HG02852 (cell line): ENCODE data around the gene SLC35E1.

ENCODE experiments used
- ATAC-seq: cut with Tn5 transposase; IDR thresholded peaks from one replicate; pipeline ENCODE4 v1.9.1; 2021; ENCODE audit warnings: mild to moderate bottlenecking, moderate library complexity; ENCODE audit not compliant: unreplicated experiment

Gene SLC35E1

GRCh38 chr19:16572332-16573211 is at the start of gene SLC35E1:
Gene SLC35E1, minus strand, starts transcription at chr19:16572415. Its CDS starts 51 bp downstream, at chr19:16572364.
- peak; percentile 84 for ATAC-seq

- no peak for ATAC-seq
These were observed 49.1 kb upstream of the SLC35E1 start for GRCh38 chr19:16621165-16621800.

DNA sequence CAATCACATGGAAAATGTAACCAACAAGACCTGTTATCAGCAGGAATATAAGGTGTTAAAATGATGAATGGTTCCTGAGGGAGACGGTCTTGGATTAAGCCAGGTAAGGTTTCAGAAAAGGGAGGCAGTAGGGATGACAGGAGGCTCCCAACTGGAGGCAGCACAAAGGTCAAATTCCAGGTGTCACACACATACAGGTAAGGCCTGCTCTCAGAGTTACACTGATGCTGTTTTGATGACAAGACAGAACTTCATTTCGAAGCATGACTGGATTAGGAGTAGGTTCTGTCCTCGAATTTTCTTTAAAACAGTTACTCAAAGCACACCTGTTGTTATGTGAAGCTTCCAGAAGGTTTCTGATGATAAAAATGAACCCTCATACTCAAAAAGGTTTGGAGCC is 48.4 kb upstream of the SLC35E1 start:
- ATAC-seq = no peak

GRCh38 chr19:16620018-16620417 is 47.8 kb upstream of the SLC35E1 start:
- no peak for ATAC-seq

GRCh38 chr19:16619457-16619856 is 47.2 kb upstream of the SLC35E1 start:
- no peak for ATAC-seq

GRCh38 chr19:16618248-16618647 is 46.0 kb upstream of the SLC35E1 start:
- ATAC-seq = no peak

DNA sequence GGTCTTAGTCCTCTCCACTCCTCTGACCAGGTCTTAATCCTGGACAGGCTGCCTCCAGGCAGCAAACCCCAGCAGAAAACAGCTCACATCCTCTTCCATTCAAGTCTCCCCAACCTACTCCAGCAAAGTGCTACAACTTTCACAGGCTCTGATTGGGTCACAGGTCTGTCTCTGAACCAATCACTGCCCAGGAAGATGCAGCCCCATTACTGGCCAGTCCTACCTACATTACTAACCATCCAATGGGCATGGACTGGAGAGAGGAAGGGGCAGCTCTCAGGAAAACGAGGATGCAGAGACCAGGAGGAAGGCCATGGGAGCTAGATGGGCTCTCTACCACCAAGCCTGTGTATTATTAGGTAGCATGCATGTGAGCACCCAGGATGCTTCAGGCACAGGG is 43.6 kb upstream of the SLC35E1 start:
- ATAC-seq = no peak

GRCh38 chr19:16614941-16615340 is 42.7 kb upstream of the SLC35E1 start:
- no peak for ATAC-seq

DNA sequence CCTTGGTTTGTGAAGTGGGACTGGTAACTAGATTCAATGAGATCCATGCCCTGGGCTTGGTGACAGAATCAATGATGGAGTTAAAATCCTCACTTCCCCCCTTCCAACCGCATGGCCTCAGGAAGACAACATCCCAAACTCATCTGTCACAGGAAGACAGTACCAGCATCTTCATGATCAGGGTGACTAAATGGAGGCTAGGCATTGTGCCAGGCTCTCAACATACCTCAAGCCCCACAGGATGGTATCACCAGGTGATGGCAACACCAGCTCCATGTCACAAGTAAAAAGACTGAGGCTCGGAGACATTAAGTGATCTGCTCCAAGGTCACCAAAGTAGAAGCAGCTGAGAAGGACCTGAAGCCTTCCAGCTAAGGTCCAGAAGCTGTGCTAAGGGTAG is 41.6 kb upstream of the SLC35E1 start:
- ATAC-seq = no peak

- no peak for ATAC-seq
These were observed 40.4 kb upstream of the SLC35E1 start for GRCh38 chr19:16612636-16613035.

DNA sequence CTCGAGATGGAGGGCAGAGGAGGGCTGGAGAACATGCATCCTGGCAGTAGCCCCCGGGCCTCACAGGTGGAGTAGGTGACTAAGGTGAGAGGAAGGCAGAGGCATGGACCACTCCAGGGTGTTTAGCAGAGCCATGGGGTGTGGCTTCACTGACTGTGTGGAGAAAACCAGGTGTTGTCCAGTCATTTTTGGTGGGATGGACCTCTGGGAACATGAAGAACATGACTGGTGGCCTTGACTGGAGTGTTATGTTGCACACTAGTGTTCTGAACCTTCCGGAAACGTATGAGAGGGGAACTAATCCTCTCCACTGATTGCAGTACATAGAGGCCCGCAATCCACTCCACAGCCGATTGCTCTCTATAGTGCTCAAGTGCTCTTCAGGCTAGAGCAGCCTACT is 38.9 kb upstream of the SLC35E1 start:
- ATAC-seq = no peak

DNA sequence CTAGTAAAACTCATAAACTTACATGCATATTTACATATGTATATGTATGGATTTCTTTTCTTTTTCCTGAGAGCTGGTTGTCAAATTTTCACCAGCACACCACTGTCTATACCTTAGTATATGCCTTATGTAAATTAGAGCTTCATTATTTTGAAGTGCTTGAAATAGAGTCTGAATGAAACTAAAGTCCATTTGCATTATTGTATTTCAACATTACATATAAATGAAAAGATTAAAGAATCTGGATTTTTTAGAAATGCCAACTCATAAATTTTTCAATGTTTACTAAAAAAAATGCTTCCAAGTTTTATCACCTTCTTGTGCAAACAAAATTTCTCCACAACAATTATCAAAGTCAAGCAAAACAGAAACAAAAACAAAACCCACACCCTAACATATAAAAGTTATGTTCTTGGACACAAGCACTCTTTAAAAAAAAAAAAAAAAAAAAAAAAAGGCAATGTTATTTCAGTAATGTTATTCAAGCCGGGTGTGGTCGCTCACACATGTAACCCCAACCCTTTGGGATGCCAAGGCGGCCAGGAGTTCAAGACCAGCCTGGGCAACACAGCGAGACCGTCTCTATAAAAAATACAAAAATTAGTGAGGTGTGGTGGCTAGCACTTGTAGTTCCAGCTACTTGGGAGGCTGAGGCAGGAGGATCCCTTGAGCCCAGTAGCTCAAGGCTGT is 37.4 kb upstream of the SLC35E1 start:
- ATAC-seq = no peak

DNA sequence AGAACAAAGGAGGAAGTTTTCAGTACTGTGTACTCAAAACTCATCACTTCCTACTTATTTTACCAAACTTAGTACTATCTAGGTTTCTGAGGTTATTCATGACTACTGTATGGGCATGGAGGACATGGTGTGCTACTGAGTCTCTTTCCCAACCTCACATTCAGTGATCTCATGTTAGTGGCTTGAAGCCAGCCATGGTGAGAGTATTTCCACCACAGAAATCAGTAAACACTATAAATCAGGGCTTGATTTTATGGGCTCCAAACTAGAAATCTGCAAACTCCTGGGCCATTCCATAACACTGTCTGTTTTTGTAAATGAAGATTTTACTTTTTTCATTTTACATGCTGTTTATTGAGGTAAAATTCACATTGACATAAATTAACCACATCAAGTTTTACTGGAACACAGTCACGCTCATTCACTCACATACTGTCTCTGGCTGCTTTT is 36.1 kb upstream of the SLC35E1 start:
- no peak for ATAC-seq

- no peak for ATAC-seq
These were observed 35.6 kb upstream of the SLC35E1 start for GRCh38 chr19:16607819-16608218.

GRCh38 chr19:16605553-16605994 is 33.4 kb upstream of the SLC35E1 start:
- ATAC-seq = no peak

DNA sequence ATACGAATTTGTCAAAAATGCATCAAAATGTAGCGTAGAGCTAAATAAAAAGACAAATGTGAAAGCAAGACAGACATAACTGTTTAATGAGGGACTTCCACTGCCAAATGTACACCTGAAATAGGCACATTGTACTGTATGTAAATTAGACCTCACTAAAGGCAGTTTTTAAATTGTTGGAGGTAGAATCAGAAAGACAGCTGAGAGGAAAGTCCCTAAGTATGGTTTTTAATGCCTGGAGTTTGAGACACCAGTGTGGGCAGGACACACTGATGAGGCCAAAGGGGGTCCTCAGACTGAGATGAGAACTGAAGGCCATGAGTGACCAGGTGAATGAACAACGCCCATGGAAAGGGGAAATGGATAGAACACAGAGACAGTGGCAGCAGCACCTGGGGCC is 32.9 kb upstream of the SLC35E1 start:
- no peak for ATAC-seq

DNA sequence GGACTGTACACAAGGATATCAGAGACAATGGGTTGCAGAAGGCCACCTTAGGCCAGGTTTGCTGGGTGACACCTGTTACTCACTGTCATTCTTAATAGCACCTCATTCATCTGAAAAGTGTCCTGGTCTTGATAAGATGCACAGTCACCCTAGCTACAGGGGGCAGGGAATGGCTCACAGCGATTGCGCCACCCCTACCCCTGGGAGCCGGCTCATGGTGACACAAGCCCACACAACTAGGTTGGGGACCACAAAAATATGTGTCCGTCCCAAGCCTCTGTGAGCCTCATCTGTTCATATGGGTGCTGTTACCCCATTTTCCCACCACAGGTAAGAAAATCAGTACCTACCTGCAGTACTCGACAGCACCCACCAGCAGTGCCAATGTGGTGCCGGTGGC is 32.4 kb upstream of the SLC35E1 start:
- ATAC-seq = no peak

GRCh38 chr19:16603090-16603489 is 30.9 kb upstream of the SLC35E1 start:
- no peak for ATAC-seq

DNA sequence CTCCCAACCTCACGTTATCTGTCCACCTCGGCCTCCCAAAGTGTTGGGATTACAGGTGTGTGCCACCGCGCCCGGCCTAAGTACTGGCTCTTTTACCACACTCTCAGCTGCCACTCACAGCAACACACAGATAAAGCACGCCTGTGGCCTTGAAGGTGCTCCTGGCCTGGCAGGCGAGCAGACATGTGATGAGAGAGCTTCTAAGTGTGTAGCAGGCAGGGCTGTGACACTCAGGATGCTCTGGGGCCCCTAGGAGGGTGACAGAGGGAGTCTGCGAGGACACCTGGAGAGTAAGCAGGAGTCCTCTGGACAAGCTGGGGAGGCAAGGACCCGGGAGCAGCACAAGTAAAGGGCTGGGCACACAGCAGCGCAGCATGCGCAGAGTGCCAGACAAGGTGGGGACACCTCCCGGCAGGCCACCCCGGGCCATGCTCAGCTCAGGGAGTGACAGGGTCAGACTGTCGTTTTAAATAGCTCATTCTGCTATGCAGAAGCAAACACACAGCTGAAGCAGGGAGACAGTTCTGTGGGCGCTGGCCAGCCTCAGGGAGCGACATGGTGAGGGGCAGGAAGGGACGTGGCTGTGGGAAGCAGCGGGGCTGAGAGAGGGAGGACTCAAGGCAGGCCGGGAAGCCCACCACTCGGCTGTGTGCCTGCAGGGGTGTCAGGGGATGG is 29.3 kb upstream of the SLC35E1 start:
- ATAC-seq = no peak

DNA sequence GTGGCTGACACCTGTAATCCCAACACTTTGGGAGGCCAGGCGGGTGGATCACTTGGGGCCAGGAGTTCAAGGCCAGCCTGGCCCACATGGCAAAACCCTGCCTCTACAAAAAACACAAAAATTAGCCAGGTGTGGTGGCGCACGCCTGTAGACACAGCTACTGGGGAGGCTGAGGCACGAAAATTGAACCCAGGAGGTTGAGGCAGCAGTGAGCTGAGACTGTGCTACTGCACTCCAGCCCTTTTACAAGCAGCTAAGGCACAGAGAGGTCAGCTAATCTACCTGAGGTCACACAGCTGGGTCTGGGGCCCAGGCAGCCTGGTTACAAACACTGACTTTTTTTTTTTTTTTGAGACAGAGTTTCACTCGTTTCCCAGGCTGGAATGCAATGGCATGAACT is 28.6 kb upstream of the SLC35E1 start:
- ATAC-seq = no peak
